MV-4-11 (cell line): ENCODE results near the gene SEMA4D.

Experiments used
- DNase-seq: peaks from one replicate; lab custom pipeline; 2025; lab: John Stamatoyannopoulos, UW

SEMA4D gene

GRCh38 chr9:89410022-89410421, 87.9 kb downstream of the SEMA4D start:
- DNase-seq = no peak

GRCh38 chr9:89409466-89409865, 88.4 kb downstream of the SEMA4D start:
- no peak for DNase-seq

- no peak for DNase-seq
Measured at GRCh38 chr9:89408628-89409101, 89.2 kb downstream of the SEMA4D start.

GRCh38 chr9:89407070-89407469, 90.8 kb downstream of the SEMA4D start:
- no peak for DNase-seq

GRCh38 chr9:89405826-89406225, 92.1 kb downstream of the SEMA4D start:
- peak; percentile 78 for DNase-seq

GRCh38 chr9:89404074-89404473, 93.8 kb downstream of the SEMA4D start:
- no peak for DNase-seq

GRCh38 chr9:89402695-89403427, 95.1 kb downstream of the SEMA4D start:
- no peak for DNase-seq

GRCh38 chr9:89400403-89401116, 97.4 kb downstream of the SEMA4D start:
- peak; percentile 96 for DNase-seq

- DNase-seq = peak; percentile 5
Measured at GRCh38 chr9:89398621-89399020, 99.3 kb downstream of the SEMA4D start.

GRCh38 chr9:89397471-89397870, 100.4 kb downstream of the SEMA4D start:
- no peak for DNase-seq

GRCh38 chr9:89395931-89396710, 101.8 kb downstream of the SEMA4D start:
- no peak for DNase-seq

GRCh38 chr9:89394412-89394811, 103.5 kb downstream of the SEMA4D start:
- no peak for DNase-seq

GRCh38 chr9:89391585-89391984, 106.3 kb downstream of the SEMA4D start:
- DNase-seq = no peak

- no peak for DNase-seq
Measured at GRCh38 chr9:89390578-89391116, 107.3 kb downstream of the SEMA4D start.

GRCh38 chr9:89390068-89390555, 107.8 kb downstream of the SEMA4D start:
- no peak for DNase-seq

- no peak for DNase-seq
Measured at GRCh38 chr9:89388868-89389177, 109.1 kb downstream of the SEMA4D start.

GRCh38 chr9:89388084-89388867, 109.6 kb downstream of the SEMA4D start:
- peak; percentile 95 for DNase-seq

- DNase-seq = no peak
Measured at GRCh38 chr9:89387197-89387849, 110.6 kb downstream of the SEMA4D start.

- no peak for DNase-seq
Measured at GRCh38 chr9:89386797-89387196, 111.1 kb downstream of the SEMA4D start.

GRCh38 chr9:89386206-89386605, 111.7 kb downstream of the SEMA4D start:
- DNase-seq = no peak

GRCh38 chr9:89384783-89385182, 113.1 kb downstream of the SEMA4D start:
- no peak for DNase-seq
